HUDEP-2 (cell line): ENCODE results near the gene TBC1D24.
"Not testable (repeated sequence)": the region's sequence is repeated elsewhere in the genome, so short reads cannot be mapped to it uniquely, and the experiment has no call there.

Source experiments
- DNase-seq, 76 experiments: peaks; one replicate each; lab custom pipeline; 2025; ENCODE audit not compliant: unreplicated experiment in 76 of 76; lab: John Stamatoyannopoulos, UW

The TBC1D24 gene

GRCh38 chr16:2468233-2468724 lies 6.6 kb upstream of the TBC1D24 start:
- peak in 9 of 76 experiments; percentile 16 to 64 (median 35) for DNase-seq

- DNase-seq, result peak in 22 of 76 experiments; percentile 8 to 62 (median 32)
Observed at GRCh38 chr16:2468725-2469398, 6.1 kb upstream of the TBC1D24 start.

- DNase-seq, result peak in 8 of 76 experiments; percentile 15 to 50 (median 24)
Observed at GRCh38 chr16:2469399-2470233, 5.3 kb upstream of the TBC1D24 start.

- DNase-seq, result no peak
Observed at GRCh38 chr16:2470234-2470601, 4.7 kb upstream of the TBC1D24 start.

GRCh38 chr16:2470603-2471015 lies 4.3 kb upstream of the TBC1D24 start:
- DNase-seq, result peak in 11 of 76 experiments; percentile 15 to 41 (median 21)

GRCh38 chr16:2471016-2471652 lies 3.8 kb upstream of the TBC1D24 start, which contains the start of gene NTN3:
TSS of gene NTN3 (plus strand) at chr16:2471297. CDS start at chr16:2471702, 405 bp downstream.
- DNase-seq, result peak in 29 of 76 experiments; percentile 13 to 52 (median 37)

- peak in 18 of 76 experiments; percentile 19 to 64 (median 38) for DNase-seq
Observed at GRCh38 chr16:2471653-2472487, 3.1 kb upstream of the TBC1D24 start.

- no peak for DNase-seq
Observed at GRCh38 chr16:2472488-2472864, 2.5 kb upstream of the TBC1D24 start.

- peak in 1 of 76 experiments; percentile 28 for DNase-seq
Observed at GRCh38 chr16:2472885-2473445, 2.0 kb upstream of the TBC1D24 start.

- DNase-seq, result peak in 9 of 76 experiments; percentile 14 to 40 (median 28)
Observed at GRCh38 chr16:2473446-2473926, 1.4 kb upstream of the TBC1D24 start.

- peak in 44 of 76 experiments; percentile 24 to 83 (median 48) for DNase-seq
Observed at GRCh38 chr16:2473999-2474876, 689 bp upstream of the TBC1D24 start.

- DNase-seq, result no peak
Observed at GRCh38 chr16:2475413-2476344, 752 bp downstream of the TBC1D24 start.

GRCh38 chr16:2476345-2476720 lies 1.4 kb downstream of the TBC1D24 start:
- DNase-seq, result peak in 1 of 76 experiments; percentile 15

- DNase-seq, result no peak
Observed at GRCh38 chr16:2476741-2477140, 1.8 kb downstream of the TBC1D24 start.

- DNase-seq, result no peak
Observed at GRCh38 chr16:2477327-2477726, 2.4 kb downstream of the TBC1D24 start.

- DNase-seq, result peak in 40 of 76 experiments; percentile 11 to 52 (median 32)
Observed at GRCh38 chr16:2478279-2478678, 3.4 kb downstream of the TBC1D24 start.

- DNase-seq, result not testable (repeated sequence)
Observed at GRCh38 chr16:2479996-2480395, 5.1 kb downstream of the TBC1D24 start.

- no peak for DNase-seq
Observed at GRCh38 chr16:2480948-2481347, 6.0 kb downstream of the TBC1D24 start.
